NK-92 treated with Interleukin-12 subunit alpha and Interleukin-12 subunit beta, amount 100 ng/mL, for 24 hours (cell line): ENCODE data around the gene INCA1.

Source experiments
- DNase-seq: peaks from one replicate; lab custom pipeline; 2025; lab: John Stamatoyannopoulos, UW

Gene INCA1

DNA sequence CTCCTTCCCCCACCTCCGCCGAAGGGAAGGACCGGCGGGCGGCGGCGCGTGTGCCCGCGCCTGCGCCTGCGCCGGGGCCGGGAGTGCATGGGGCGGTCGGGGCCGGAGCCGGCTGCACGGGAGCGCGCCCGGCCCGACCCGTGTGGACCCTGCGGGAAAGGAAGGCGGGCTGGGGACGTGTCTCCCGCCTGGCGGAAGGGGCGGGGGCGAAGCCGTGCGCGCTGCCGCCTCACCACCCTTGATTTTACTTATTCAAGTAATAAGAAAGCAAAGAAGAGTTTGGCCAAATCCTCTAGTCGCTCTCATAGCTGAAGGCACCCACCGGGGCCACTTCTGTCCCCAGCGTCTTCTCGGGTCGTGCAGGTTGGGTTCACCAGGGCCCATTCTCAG lies 48.4 kb downstream of the INCA1 start:
- DNase-seq = peak; percentile 54

DNA sequence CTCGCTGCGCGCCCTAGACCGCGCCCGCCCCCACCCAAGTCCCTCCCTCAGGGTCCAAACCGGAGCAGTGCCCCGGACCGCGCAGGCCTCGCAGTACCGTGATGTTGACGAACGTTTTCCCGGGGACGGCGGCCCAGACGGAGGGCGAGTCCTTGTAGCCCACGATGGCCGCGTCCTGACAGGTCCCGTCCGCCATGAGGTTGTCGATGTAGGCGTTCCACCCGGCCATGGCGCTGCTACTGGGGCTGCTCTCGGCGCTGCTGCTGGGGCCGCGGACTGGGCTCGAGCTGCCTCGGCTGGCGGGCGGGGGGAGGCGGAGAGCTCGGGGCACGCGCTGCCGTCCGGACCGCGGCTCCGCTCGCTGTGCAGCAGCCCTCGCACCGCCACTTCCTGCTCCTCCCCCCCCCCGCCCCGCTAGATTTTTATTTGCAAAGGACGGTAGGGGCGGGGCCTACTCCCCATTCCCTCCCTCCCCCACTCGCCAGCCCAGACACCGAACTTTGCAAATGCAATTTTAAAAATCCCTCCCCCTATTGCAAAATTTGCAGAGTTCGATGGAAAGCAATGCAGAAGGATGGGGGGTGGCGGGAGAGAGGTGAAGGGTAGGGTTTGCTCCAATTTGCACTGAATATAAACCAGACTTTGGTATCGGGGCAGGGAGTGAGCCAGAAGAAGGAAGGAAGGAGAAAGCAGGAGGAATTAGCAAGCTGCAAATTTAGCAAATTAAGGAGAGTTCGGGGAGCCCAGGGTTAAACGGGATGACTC lies 49.0 kb downstream of the INCA1 start, which contains the start of gene PFN1:
Gene PFN1, minus strand, starts transcription at position 365 of the 765 bp plus-strand sequence. Its CDS starts 136 bp downstream, at position 229.
- DNase-seq = peak; percentile 75

DNA sequence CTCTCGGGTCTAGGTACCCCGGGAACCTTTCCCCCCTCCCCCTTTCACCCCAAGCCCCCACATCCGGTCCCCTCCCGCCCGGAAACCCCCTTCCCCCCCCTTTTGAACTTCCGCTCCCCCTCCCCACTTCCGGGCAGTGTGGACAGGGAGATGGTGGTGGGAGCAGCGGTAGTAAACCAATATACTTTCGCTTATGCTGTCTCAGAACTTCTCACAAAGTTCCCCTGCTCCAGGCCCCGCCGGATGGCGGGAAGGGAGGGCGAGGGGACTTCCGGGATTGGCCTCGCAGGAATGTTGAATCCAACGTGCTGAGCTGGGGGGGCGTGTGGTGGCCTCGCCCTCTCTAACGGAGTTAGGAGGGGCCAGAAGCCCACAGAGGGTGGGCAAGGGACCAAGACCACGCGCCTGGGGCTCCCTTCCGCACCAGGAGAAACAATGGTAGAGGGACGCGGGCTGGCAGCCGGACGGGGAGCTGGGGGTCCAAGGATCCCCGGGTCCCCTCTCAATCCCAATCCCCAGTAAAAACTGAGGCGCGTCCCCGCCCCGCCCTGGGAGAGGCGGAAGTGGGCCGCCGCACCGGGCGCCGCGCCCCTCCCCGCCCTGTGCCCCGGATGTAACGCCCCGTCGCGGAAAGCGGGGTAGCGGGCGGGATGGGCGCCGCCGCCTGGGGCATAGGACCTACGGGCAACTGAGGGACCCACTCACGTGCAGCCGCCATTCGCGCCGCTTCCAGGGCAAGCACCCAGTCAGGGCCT lies 49.7 kb downstream of the INCA1 start:
- peak; percentile 55 for DNase-seq

DNA sequence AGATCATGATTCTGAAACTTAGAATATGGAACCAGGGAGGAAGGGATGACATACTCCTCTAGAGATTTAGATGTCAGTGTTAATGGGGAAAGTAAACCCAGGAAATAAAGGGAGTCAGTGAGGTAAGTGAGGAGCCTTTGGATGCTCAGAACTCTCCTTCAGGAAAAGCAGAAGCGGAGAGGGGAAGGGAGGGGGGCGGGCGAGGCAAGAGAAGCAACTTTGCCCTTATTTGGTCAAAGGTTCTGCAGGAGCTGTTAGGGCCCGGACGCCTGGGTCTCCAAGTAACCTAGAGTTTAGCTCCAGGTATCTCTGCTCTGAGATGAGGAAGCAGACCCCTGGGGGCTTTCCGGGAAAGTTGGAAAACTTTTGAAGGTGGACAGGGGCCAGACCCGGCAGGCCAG lies 50.3 kb downstream of the INCA1 start:
- DNase-seq = no peak

DNA sequence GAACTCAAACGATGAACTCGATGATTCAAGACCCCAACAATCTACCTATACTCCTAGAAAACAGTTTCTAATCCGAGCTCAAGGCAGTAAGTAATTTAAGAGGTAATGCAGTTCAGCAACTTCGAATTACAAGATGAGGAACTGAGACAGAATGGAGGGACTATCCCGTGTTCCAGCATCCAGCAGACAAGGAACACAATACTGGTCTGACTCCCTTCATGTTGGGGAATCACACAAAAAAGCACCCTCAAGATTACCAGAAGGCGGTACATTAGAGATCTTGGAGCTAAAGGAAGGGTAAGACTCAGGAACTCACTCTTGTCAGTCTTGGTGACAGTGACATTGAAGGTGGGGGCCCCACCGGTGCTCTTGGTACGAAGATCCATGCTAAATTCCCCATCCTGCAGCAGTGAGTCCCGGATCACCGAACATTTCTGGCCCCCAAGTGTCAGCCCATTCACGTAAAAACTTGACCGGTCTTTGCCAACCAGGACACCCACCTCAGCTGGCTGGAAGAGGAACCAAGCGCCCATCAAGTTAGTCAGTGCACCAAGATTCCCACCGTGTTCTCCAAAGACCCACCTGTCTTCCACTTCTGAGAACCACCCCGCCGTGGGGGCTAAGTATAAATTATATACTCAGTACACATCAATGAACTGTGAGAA lies 50.9 kb downstream of the INCA1 start:
- DNase-seq = no peak

DNA sequence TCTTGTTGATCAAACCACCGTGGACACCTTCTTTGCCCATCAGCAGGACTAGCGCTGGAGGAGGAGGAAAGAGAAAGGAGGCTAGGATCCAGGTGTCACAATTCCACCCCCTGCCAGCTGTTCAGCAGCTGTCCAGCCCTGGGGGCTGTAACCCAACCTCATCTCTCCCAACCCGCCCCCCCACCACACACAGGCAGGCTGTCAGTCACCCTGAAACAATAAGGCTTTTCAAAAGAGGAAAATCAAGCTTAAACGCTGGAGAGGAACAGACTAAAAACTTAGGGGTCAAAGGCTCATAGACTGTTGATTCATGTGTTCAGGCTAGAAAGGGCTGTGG lies 51.4 kb downstream of the INCA1 start:
- no peak for DNase-seq

DNA sequence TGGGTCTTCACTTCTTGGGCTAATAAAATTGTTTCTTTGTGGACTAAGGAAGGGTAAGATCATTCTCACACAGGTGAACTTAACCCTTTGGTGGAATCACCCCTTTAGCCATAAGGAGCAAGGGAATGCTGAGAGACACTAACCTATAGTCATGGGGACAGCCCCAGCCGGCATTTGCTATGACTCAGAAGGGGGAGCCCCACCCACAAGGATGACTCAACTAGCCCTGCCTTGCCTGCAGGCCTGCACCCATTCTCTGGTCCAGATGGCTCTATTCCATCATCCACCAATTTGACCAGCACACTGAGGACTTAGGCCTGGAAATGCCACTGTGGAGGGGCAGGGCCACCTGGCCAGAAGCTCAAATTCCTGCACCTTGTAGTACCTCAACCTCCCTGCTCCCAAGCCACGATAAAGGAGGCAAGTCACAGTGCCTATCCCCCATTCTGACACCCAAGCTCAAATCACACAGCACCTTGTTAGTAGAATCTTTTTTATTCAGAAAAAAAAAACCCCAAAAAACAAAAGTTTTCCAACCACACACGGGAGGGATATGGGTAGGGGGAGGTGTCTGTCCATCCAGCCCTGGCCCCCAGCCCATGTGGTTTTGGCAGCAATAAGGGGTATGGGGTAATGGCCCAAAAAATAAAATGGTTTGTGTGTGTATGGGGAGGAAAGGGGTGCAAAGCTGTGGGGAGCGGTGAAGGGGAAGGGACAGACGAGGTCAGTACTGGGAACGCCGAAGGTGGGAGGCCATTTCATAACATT lies 52.0 kb downstream of the INCA1 start:
- DNase-seq = peak; percentile 51

DNA sequence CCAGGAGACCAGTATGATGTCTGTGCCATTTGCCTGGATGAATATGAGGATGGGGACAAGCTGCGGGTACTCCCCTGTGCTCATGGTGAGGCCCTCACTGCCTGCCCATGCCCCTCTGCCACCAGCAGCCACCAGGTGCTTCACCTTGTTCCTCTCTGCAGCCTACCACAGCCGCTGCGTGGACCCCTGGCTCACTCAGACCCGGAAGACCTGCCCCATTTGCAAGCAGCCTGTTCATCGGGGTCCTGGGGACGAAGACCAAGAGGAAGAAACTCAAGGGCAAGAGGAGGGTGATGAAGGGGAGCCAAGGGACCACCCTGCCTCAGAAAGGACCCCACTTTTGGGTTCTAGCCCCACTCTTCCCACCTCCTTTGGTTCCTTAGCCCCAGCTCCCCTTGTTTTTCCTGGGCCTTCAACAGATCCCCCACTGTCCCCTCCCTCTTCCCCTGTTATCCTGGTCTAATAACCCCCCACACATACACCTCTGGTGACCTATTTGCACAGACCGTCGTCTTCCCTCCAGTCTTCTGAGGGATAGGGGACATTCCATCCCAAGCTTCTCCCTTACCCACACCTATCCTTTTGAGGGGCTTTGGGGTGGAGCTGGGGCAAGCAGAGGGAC lies 52.7 kb downstream of the INCA1 start:
- no peak for DNase-seq

DNA sequence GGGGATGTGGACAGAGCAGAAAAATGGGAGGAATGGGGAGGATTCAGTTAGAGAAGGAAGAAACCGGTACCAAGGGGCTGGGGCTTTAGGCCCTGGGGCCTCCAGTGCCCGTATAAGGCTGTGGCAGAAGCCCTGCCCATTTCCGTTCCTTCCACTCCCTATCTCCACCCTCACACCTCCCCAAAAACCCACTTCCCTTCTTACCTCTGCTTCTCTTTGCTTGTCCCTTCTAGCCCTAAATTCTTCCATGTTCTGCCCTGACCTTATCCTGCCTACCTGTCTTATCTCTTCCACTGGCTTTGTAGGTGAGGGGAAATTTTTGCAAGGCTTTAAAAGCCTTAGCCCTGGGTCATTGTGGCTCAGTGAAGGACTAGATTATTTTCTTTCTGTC lies 53.2 kb downstream of the INCA1 start:
- peak; percentile 10 for DNase-seq

DNA sequence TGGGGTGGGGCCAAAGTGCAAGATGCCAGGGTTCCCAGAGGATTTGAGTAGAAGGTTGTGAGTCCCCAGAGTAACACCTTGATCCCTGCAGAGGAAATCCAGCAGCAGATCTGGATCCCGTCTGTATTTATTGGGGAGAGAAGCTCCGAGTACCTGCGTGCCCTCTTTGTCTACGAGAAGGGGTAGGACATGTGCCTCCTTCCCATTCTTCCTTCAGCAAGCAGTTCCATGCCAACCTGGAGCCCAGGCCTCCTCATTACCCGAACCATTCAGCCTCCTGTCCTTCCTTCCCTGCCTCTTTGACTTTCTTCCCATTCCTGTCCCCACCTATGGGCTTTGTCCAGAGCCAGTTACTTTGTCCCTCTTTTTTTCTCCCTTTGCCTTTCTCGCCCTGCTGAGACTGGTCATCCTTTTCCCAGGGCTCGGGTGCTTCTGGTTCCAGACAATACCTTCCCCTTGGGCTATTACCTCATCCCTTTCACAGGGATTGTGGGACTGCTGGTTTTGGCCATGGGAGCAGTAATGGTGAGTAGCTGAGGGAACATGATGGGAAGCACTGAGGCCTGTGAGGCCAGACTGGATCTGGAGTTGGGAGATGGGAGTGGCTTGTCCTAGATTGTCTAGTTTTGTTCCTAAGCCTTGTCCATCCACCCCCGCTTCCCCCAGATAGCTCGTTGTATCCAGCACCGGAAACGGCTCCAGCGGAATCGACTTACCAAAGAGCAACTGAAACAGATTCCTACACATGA lies 54.4 kb downstream of the INCA1 start:
- no peak for DNase-seq

DNA sequence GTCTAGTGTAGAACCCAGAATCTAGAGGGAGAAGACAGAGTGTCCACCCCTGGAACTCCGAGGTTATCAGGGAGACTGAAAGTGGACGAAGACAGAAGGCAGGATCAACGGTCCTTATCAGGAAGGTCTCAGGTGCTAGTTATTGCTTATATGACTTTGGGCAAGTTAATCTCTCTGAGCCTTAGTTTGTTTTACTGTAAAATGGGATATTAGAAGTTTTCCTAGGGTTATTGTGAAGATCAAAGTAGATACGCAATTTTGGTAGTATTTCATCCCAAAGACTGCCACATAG lies 56.1 kb downstream of the INCA1 start:
- DNase-seq = no peak

DNA sequence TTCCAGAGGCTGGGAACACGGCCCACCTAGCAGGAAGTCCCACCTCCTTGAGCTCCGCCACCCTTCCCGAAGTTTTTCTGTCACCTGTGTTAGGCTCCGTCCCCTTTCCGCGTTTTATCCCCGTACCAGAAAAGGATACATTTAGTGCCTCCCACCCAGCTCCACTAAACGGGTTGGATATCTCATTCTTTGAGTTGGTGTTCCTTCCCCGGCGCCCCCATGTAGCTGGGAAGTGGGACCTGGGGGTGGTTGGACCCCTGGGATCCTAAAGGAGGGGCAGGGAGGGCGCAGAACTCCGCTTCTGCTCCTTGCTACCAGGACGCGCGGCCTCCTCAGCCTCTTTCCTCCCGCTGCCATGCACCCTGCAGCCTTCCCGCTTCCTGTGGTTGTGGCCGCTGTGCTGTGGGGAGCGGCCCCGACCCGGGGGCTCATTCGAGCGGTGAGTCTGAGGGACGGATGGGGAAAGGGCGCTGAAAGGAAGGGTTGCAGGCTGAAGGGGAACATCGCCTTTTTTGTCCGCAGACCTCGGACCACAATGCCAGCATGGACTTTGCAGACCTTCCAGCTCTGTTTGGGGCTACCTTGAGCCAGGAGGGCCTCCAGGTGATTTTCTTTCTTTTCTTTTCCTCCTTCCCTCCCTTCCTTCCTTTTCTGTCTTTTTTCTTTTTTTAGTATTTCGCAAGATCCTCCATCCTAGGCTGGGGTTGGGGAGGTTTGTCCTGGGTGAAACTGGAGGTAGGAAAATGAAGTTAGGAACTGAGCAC lies 56.6 kb downstream of the INCA1 start:
- peak; percentile 14 for DNase-seq

DNA sequence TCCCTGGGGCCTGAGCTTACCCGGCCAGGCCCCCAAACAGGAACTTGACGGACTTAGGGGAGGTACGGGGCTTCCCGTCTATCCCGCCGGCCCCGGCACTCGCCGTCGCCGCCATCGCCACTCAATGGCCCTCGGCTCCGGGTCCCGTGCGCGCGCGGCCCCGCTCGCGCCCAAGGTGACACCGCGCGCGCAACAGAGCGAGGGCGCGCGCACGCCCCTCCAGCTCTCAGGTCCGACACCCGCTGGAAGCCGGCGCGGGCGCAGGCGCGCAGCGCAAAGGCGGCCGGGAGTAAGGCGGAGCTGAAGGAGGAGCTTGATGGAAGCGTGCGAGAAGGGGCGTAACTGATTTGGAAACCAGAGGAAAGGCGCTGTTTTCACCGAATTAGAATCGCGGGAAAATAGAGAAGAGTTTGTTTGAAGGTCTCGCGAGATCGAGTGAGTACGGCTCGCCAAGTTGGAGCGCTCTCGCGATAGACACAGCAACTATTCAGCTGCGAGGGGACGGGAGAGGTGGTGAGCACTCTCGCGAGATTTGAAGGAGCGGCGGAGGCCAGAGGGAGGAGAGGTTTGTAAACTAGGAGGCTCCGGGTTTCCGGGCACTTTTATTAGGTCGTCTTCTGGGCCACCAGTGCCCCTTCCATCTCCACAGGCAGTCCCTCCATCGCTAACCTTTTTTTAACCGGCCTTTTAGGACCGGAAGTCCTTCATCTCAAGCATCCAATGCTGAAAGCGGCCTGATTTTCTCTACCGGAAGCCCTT lies 57.3 kb downstream of the INCA1 start, which contains the start of the genes RNF167 and SLC25A11:
Gene RNF167, plus strand, starts transcription at position 473 of the 759 bp plus-strand sequence. CDS start 642 bp downstream, outside the sequence.
Gene SLC25A11, minus strand, starts transcription at position 251 of the 759 bp plus-strand sequence. Its CDS starts 136 bp downstream, at position 115.
- peak; percentile 93 for DNase-seq

DNA sequence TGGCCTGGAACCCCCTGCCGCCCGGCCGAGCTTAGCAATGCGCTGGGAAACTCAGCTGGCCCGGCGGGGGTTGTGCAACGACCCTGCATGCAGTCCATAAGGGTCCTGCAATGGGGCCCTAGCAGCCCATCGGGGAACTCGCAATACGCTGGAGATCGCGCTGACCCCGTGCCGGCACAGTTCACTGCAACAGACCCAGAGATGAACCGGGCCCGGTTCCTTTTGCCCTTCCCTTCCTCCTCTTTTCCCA lies 57.9 kb downstream of the INCA1 start:
- no peak for DNase-seq

DNA sequence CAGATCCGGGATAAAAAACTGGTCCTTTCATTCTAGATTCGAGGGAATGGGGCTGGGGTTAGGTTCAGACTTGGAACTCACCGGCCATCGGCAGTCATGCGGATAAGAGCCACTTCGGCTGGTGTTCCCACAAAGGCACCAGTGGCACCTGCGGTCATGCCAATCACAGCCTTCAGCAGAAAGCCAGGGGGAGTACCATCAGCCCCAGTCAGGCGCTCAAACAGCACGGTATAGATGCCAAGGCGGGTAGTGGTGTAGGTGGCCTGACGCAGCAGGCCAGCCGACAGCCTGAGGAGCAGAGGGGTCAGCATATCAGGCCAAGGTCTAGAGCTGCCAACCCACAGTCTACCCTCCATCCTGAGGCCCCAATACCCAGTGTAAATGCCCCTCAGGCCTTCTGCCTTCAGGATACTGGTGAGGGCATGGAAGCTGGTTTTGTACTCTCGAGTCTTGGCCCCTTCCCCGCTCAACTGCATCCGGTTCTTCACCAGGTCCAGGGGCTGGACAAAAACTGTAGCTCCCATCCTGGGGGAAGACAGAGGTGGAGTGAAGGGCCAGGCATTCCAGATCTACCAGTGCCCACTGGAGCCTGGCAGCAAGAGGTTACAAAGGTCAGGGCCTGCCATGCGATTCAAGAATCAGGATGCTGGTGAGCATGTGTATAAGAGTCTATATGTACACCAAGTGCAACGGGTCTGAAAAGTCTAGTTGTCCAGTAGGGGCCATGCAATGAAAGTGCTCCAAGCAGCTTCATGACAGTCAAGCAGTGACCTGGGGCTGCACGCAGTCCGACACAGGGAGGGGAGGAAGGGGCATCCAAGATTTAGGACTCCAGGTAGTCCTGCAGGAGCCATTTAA lies 58.4 kb downstream of the INCA1 start:
- DNase-seq = no peak
